ENCODE results near the gene APBA2.

APBA2 gene

GRCh38 chr15:29074045-29074444 lies 188.3 kb downstream of the APBA2 start:
- Histone ChIP-seq H3K4me2 (ENCODE audit: insufficient read depth, low read length) (no peak overlapping the region), H3K27ac (ENCODE audit: low read length) (no peak overlapping the region), H3K4me3 (ENCODE audit: low read depth in 1 of 2, low read length in 2 of 2) (no peak overlapping the region), H3K4me1 (ENCODE audit: insufficient read depth, low read length) (no peaks in the 10 kb centered on the region), H3K27me3 (ENCODE audit: insufficient read depth, low read length, poor library complexity) (no peaks in the 10 kb centered on the region), H3K79me2 (ENCODE audit: insufficient read depth, low read length) (no peaks in the 10 kb centered on the region), H2AFZ (ENCODE audit: low read depth, low read length) (no peak overlapping the region), H3K9me3 (ENCODE audit: insufficient read depth, low read length, severe bottlenecking) (no peaks in the 10 kb centered on the region), H3K9ac (ENCODE audit: low read depth, low read length) (no peak overlapping the region), H4K20me1 (ENCODE audit: insufficient read depth, low read length) (no peaks in the 10 kb centered on the region), H3K36me3 (ENCODE audit: insufficient read depth, low read length) (no peaks in the 10 kb centered on the region)
- TF ChIP-seq CTCF (IDR thresholded peaks at IDR 0.05; ENCODE audit: borderline replicate concordance, extremely low read depth, low read length, poor library complexity, severe bottlenecking) (no peak), EZH2 (IDR thresholded peaks at IDR 0.05; ENCODE audit: borderline replicate concordance, low read depth, low read length, severe bottlenecking) (no peak)
- DNase-seq, result no peak
- ATAC-seq (ENCODE audit: insufficient read depth, low read depth), result no peak

GRCh38 chr15:29078541-29078940 lies 192.8 kb downstream of the APBA2 start:
- H3K9me3 ChIP-seq (ENCODE audit: insufficient read depth, low read length, severe bottlenecking), result no peaks in the 10 kb centered on the region
- TF ChIP-seq EZH2 (IDR thresholded peaks at IDR 0.05; ENCODE audit: borderline replicate concordance, low read depth, low read length, severe bottlenecking) (no peak), CTCF (IDR thresholded peaks at IDR 0.05; ENCODE audit: borderline replicate concordance, extremely low read depth, low read length, poor library complexity, severe bottlenecking) (no peak)
- DNase-seq (no peak), ATAC-seq (ENCODE audit: insufficient read depth, low read depth) (no peak)
- H3K4me2 ChIP-seq (ENCODE audit: insufficient read depth, low read length), result no peak overlapping the region
- H3K79me2 ChIP-seq (ENCODE audit: insufficient read depth, low read length), result no peaks in the 10 kb centered on the region
- no peaks in the 10 kb centered on the region for H3K4me1 ChIP-seq (ENCODE audit: insufficient read depth, low read length)
- H3K36me3 ChIP-seq (ENCODE audit: insufficient read depth, low read length), result no peaks in the 10 kb centered on the region
- H2AFZ ChIP-seq (ENCODE audit: low read depth, low read length), result no peak overlapping the region
- H3K27ac ChIP-seq (ENCODE audit: low read length), result no peak overlapping the region
- no peaks in the 10 kb centered on the region for H4K20me1 ChIP-seq (ENCODE audit: insufficient read depth, low read length)
- no peak overlapping the region for H3K9ac ChIP-seq (ENCODE audit: low read depth, low read length)
- H3K4me3 ChIP-seq (ENCODE audit: low read depth in 1 of 2, low read length in 2 of 2), result no peak overlapping the region
- H3K27me3 ChIP-seq (ENCODE audit: insufficient read depth, low read length, poor library complexity), result no peaks in the 10 kb centered on the region

- no peak for DNase-seq
- H3K27me3 ChIP-seq (ENCODE audit: insufficient read depth, low read length, poor library complexity), result no peaks in the 10 kb centered on the region
- H3K36me3 ChIP-seq (ENCODE audit: insufficient read depth, low read length), result no peaks in the 10 kb centered on the region
- H3K4me1 ChIP-seq (ENCODE audit: insufficient read depth, low read length), result no peaks in the 10 kb centered on the region
- no peak overlapping the region for H3K4me2 ChIP-seq (ENCODE audit: insufficient read depth, low read length)
- no peak overlapping the region for H3K9ac ChIP-seq (ENCODE audit: low read depth, low read length)
- no peak overlapping the region for H3K27ac ChIP-seq (ENCODE audit: low read length)
- ATAC-seq (ENCODE audit: insufficient read depth, low read depth), result no peak
- H3K4me3 ChIP-seq (ENCODE audit: low read depth in 1 of 2, low read length in 2 of 2), result no peak overlapping the region
- H4K20me1 ChIP-seq (ENCODE audit: insufficient read depth, low read length), result no peaks in the 10 kb centered on the region
- H2AFZ ChIP-seq (ENCODE audit: low read depth, low read length), result no peak overlapping the region
- H3K79me2 ChIP-seq (ENCODE audit: insufficient read depth, low read length), result no peaks in the 10 kb centered on the region
- H3K9me3 ChIP-seq (ENCODE audit: insufficient read depth, low read length, severe bottlenecking), result no peaks in the 10 kb centered on the region
- TF ChIP-seq CTCF (IDR thresholded peaks at IDR 0.05; ENCODE audit: borderline replicate concordance, extremely low read depth, low read length, poor library complexity, severe bottlenecking) (no peak), EZH2 (IDR thresholded peaks at IDR 0.05; ENCODE audit: borderline replicate concordance, low read depth, low read length, severe bottlenecking) (no peak)
Measured at GRCh38 chr15:29079479-29079878, 193.7 kb downstream of the APBA2 start.

- no peaks in the 10 kb centered on the region for H3K9me3 ChIP-seq (ENCODE audit: insufficient read depth, low read length, severe bottlenecking)
Measured at GRCh38 chr15:29081781-29082180, 196.0 kb downstream of the APBA2 start.

More at GRCh38 chr15:29081781-29082180, 196.0 kb downstream of the APBA2 start:
- Histone ChIP-seq H3K4me2 (ENCODE audit: insufficient read depth, low read length) (no peak overlapping the region), H3K4me3 (ENCODE audit: low read depth in 1 of 2, low read length in 2 of 2) (no peak overlapping the region), H4K20me1 (ENCODE audit: insufficient read depth, low read length) (no peaks in the 10 kb centered on the region), H3K27me3 (ENCODE audit: insufficient read depth, low read length, poor library complexity) (no peaks in the 10 kb centered on the region), H2AFZ (ENCODE audit: low read depth, low read length) (no peak overlapping the region), H3K79me2 (ENCODE audit: insufficient read depth, low read length) (no peaks in the 10 kb centered on the region), H3K36me3 (ENCODE audit: insufficient read depth, low read length) (no peaks in the 10 kb centered on the region), H3K9ac (ENCODE audit: low read depth, low read length) (no peak overlapping the region), H3K27ac (ENCODE audit: low read length) (no peak overlapping the region), H3K4me1 (ENCODE audit: insufficient read depth, low read length) (no peaks in the 10 kb centered on the region)
- no peak for DNase-seq
- no peak for TF ChIP-seq CTCF (IDR thresholded peaks at IDR 0.05; ENCODE audit: borderline replicate concordance, extremely low read depth, low read length, poor library complexity, severe bottlenecking)
- TF ChIP-seq EZH2 (IDR thresholded peaks at IDR 0.05; ENCODE audit: borderline replicate concordance, low read depth, low read length, severe bottlenecking), result no peak
- no peak for ATAC-seq (ENCODE audit: insufficient read depth, low read depth)

All from DND-41 (cell line).